K562 (cell line): Measurements from ENCODE around the gene NFATC3. TPM values are rescaled to one million over a fixed set of nuclear protein-coding genes. Genes with fewer than 3 reads are reported as not detected.

Source experiments
- ATAC-seq: fragments of 200-7000 bp; cut with Tn5 transposase; 3 replicates; pipeline ENCODE4 v1.9.1; 2020; ENCODE audit warnings: moderate library complexity
- BruUV-seq: library from RNA; stranded (reverse); fragments of 400-500 nt; replicated peaks from 2 replicates; lab custom pipeline; 2021; lab: Mats Ljungman, UMichigan
- CTCF ChIA-PET: fragments of 300-600 bp; formaldehyde crosslinking; extraction: SDS; loops from one replicate; lab custom pipeline; 2021; ENCODE audit warnings: low intra/inter-chr PET ratio; lab: Yijun Ruan, JAX
- POLR2A ChIA-PET: fragments of 300-600, 350-650 bp; sonication (Branson Sonifier 250); formaldehyde crosslinking; extraction: SDS; loops from one replicate; lab custom pipeline; 2021; ENCODE audit warnings: antibody characterized with exemption, inconsistent platforms; lab: Yijun Ruan, JAX
- DNase-seq, 4 experiments: peaks; one replicate each; pipeline versions ENCODE4 v3.0.0 to v3.0.0-alpha.2; 2011 to 2018; ENCODE audit warnings: low spot score in 3 of 4, mixed read lengths in 3 of 4; ENCODE audit errors: extremely low read depth in 1 of 4
- FAIRE-seq: peaks from 2 replicates; lab custom pipeline; 2011; peaks lifted over from hg19 to GRCh38; lab: Jason Lieb, UNC
- H2AFZ ChIP-seq: 2 replicates; pipeline ENCODE4 v1.6.0; 2011; ENCODE audit warnings: low read depth, low read length, control low read depth, inconsistent platforms
- H3K27ac ChIP-seq: fragments of 200-600 bp; 3 replicates; pipeline ENCODE4 v1.8.0; 2011; ENCODE audit warnings: low read depth, mild to moderate bottlenecking, control low read depth, inconsistent platforms, low read length, moderate library complexity, mixed read lengths; ENCODE audit errors: extremely low read depth
- H3K27me3 ChIP-seq, 2 experiments: fragments of 300-600 bp in 1 of 2; 2 replicates in 1 of 2; 3 replicates in 1 of 2; pipeline versions ENCODE4 v1.6.0 to v1.8.0; 2011; ENCODE audit warnings: inconsistent platforms in 2 of 2, low read length in 2 of 2, mild to moderate bottlenecking in 1 of 2, mixed read lengths in 1 of 2, moderate library complexity in 1 of 2; ENCODE audit not compliant: control insufficient read depth in 2 of 2, insufficient read depth in 2 of 2
- H3K36me3 ChIP-seq: fragments of 300-600 bp; 3 replicates; pipeline ENCODE4 v1.8.0; 2011; ENCODE audit warnings: mild to moderate bottlenecking, low read length, inconsistent platforms; ENCODE audit not compliant: control insufficient read depth, insufficient read depth
- H3K4me1 ChIP-seq, 2 experiments: fragments of 200-600 bp in 1 of 2; replicated peaks in 1 of 2; 2 replicates in 1 of 2; 3 replicates in 1 of 2; pipeline versions ENCODE4 v1.5.1 to v1.8.0; 2011; ENCODE audit warnings: inconsistent platforms in 2 of 2, low read length in 2 of 2, mild to moderate bottlenecking in 1 of 2, mixed read lengths in 1 of 2, moderate library complexity in 1 of 2; ENCODE audit not compliant: control insufficient read depth in 2 of 2, insufficient read depth in 2 of 2
- H3K4me2 ChIP-seq: 2 replicates; pipeline ENCODE4 v1.6.1; 2011; ENCODE audit warnings: low read length, control low read depth, inconsistent platforms, mixed read lengths; ENCODE audit not compliant: insufficient read depth
- H3K4me3 ChIP-seq: fragments of 200-600 bp; sonication (generic), shearing (Covaris generic); 2 replicates; pipeline ENCODE4 v1.5.1; 2016; ENCODE audit warnings: control low read depth, inconsistent platforms
- H3K79me2 ChIP-seq: fragments of 200-600 bp; 3 replicates; pipeline ENCODE4 v1.8.0; 2011; ENCODE audit warnings: low read length, inconsistent platforms; ENCODE audit not compliant: control insufficient read depth, insufficient read depth
- H3K9ac ChIP-seq, 2 experiments: 2 replicates each; pipeline versions ENCODE4 v1.6.0 to v1.6.1; 2011; ENCODE audit warnings: low read depth in 2 of 2, low read length in 2 of 2, control low read depth in 1 of 2, inconsistent platforms in 1 of 2, mild to moderate bottlenecking in 1 of 2, mixed read lengths in 1 of 2; ENCODE audit not compliant: insufficient read depth in 1 of 2
- H3K9me1 ChIP-seq: one replicate; pipeline ENCODE4 v1.6.0; 2011; ENCODE audit warnings: inconsistent platforms, mild to moderate bottlenecking, low read length, moderate library complexity; ENCODE audit not compliant: control insufficient read depth, insufficient read depth
- H3K9me3 ChIP-seq: replicated peaks from 2 replicates; pipeline ENCODE4 v1.5.1; 2011; ENCODE audit warnings: low read depth, low read length, inconsistent platforms; ENCODE audit not compliant: control insufficient read depth, insufficient read depth
- H4K20me1 ChIP-seq: replicated peaks from 2 replicates; pipeline ENCODE4 v1.6.1; 2011; ENCODE audit warnings: low read length, inconsistent platforms, mixed read lengths; ENCODE audit not compliant: control insufficient read depth, insufficient read depth
- CCNT2 ChIP-seq: IDR thresholded peaks from 2 replicates; pipeline ENCODE4 v1.6.1; 2011; ENCODE audit warnings: borderline replicate concordance, low read depth, mild to moderate bottlenecking, moderate library complexity, mixed read lengths, low read length; ENCODE audit not compliant: insufficient read length; ENCODE audit errors: extremely low read depth
- E2F3 ChIP-seq: fragments of 250-450 bp; sonication (Bioruptor Pico); IDR thresholded peaks from 2 replicates; pipeline ENCODE4 v1.4.0; 2020; ENCODE audit warnings: mild to moderate bottlenecking
- HCFC1 ChIP-seq: IDR thresholded peaks from 2 replicates; pipeline ENCODE4 v1.6.1; 2012; ENCODE audit warnings: low read depth, low read length, improper control_type of control experiment
- LARP7 ChIP-seq: fragments of 450-650 bp; IDR thresholded peaks from 2 replicates; pipeline ENCODE4 v1.6.1; 2016
- MTA3 ChIP-seq: fragments of 450-650 bp; formaldehyde crosslinking; IDR thresholded peaks from 2 replicates; pipeline ENCODE4 v1.6.1; 2017; ENCODE audit warnings: mild to moderate bottlenecking, borderline replicate concordance
- NBN ChIP-seq: fragments of 450-650 bp; IDR thresholded peaks from 2 replicates; pipeline ENCODE4 v1.6.1; 2016; ENCODE audit warnings: low read depth, mild to moderate bottlenecking
- NFE2 ChIP-seq: IDR thresholded peaks from 2 replicates; pipeline ENCODE4 v1.6.1; 2014; ENCODE audit warnings: antibody characterized with exemption, low read depth
- SMARCE1 ChIP-seq: fragments of 450-650 bp; IDR thresholded peaks from 2 replicates; pipeline ENCODE4 v1.7.1; 2016; ENCODE audit warnings: mild to moderate bottlenecking
- SP1 ChIP-seq: sonication (generic); formaldehyde crosslinking; IDR thresholded peaks from 2 replicates; pipeline ENCODE4 v1.8.1; 2022; ENCODE audit warnings: mild to moderate bottlenecking, missing genetic modification reagents
- SP2 ChIP-seq: IDR thresholded peaks from 2 replicates; pipeline ENCODE4 v1.6.1; 2011; ENCODE audit warnings: mild to moderate bottlenecking, low read depth, low read length, moderate library complexity; ENCODE audit not compliant: poor library complexity, severe bottlenecking; ENCODE audit errors: extremely low read depth
- SRSF3 ChIP-seq: fragments of 200-400 bp; formaldehyde crosslinking; IDR thresholded peaks from 2 replicates; pipeline ENCODE4 v1.6.1; 2016; ENCODE audit warnings: mild to moderate bottlenecking, low read length, moderate library complexity; ENCODE audit not compliant: insufficient read depth
- TCF3 ChIP-seq: sonication (generic); formaldehyde crosslinking; IDR thresholded peaks from 2 replicates; pipeline ENCODE4 v1.4.0; 2020; ENCODE audit warnings: mild to moderate bottlenecking, missing genetic modification reagents
- U2AF1 ChIP-seq: fragments of 200-400 bp; formaldehyde crosslinking; optimal IDR thresholded peaks from 2 replicates; pipeline ENCODE3; 2017; ENCODE audit warnings: mild to moderate bottlenecking, low read depth, low read length, moderate library complexity
- YY1 ChIP-seq, 3 experiments: IDR thresholded peaks; 2 replicates each; pipeline ENCODE4 v1.6.1; 2011; ENCODE audit warnings: low read length in 2 of 3, mild to moderate bottlenecking in 2 of 3, moderate library complexity in 2 of 3, borderline replicate concordance in 1 of 3, control low read depth in 1 of 3, low read depth in 1 of 3; ENCODE audit not compliant: insufficient read depth in 3 of 3, insufficient replicate concordance in 2 of 3, control insufficient read depth in 1 of 3, insufficient read length in 1 of 3; ENCODE audit errors: extremely low read depth in 1 of 3
- ZBTB7A ChIP-seq: IDR thresholded peaks from 2 replicates; pipeline ENCODE4 v1.6.1; 2011; ENCODE audit warnings: low read depth, mild to moderate bottlenecking, low read length, moderate library complexity, borderline replicate concordance; ENCODE audit not compliant: control insufficient read depth
- ZNF212 ChIP-seq: fragments of 450-650 bp; formaldehyde crosslinking; IDR thresholded peaks from 2 replicates; pipeline ENCODE4 v1.4.0; 2020; ENCODE audit warnings: mild to moderate bottlenecking
- ZNF232 ChIP-seq: sonication (generic); formaldehyde crosslinking; IDR thresholded peaks from 2 replicates; pipeline ENCODE4 v1.8.0; 2022; ENCODE audit warnings: mild to moderate bottlenecking, missing genetic modification reagents
- WGBS: fragments of 100-300 bp; shearing (Covaris generic); methylation state at CpG from one replicate; pipeline ENCODE4 v1.1.6; 2016; ENCODE audit warnings: low coverage, mixed read lengths; ENCODE audit not compliant: insufficient coverage; ENCODE audit errors: missing lambda C conversion rate; 5-methylcytosine and 5-hydroxymethylcytosine counted together
- in situ Hi-C: fragments of 300-500 bp; cut with MboI; formaldehyde crosslinking; loops from 4 replicates; pipeline ENCODE4 v1.15.0; 2018; ENCODE audit warnings: inconsistent platforms, mixed read lengths
- intact Hi-C: fragments of 100-400 bp; cut with micrococcal nuclease; formaldehyde crosslinking; loops from 2 replicates; pipeline ENCODE4 v1.14.2; 2022
- polyA plus RNA-seq, 8 experiments: library from polyadenylated mRNA; depleted of rRNA in 4 of 8; stranded (reverse) in 5 of 8; unstranded in 3 of 8; fragments of >200 nt; fragmentation: Nextera tagmentation in 2 of 8; fragmentation: Illumina TruSeq in 1 of 8; extraction: Ambion mirVana in 2 of 8; extraction: Trizol in 1 of 8; gene quantifications; 2 replicates each; pipeline versions ENCODE4 v1.2.1 to v1.2.3, GENCODE V29; 2011 to 2014; ENCODE audit warnings: inconsistent platforms in 1 of 8, missing spikeins in 1 of 8
- total RNA-seq, 7 experiments: library from RNA; depleted of rRNA in 6 of 7; stranded (reverse); fragments of >200 nt in 6 of 7; fragmentation: Illumina TruSeq in 2 of 7; extraction: Trizol in 2 of 7; gene quantifications; 2 replicates each; pipeline versions ENCODE4 v1.2.1 to v1.2.3, GENCODE V29; 2011 to 2021; ENCODE audit warnings: low replicate concordance in 1 of 7

The NFATC3 gene
- total and polyA plus RNA-seq, 9 of the 15 experiments (the other 6 are each of a cell fraction or from before 2014, with no cell fraction given) = 15.7 to 98.4 (median 59.4) TPM

GRCh38 chr16:68263559-68264127 is 178.5 kb downstream of the NFATC3 start (continued):
- TF ChIP-seq NBN (peak; percentile 59; the same call in 1 of the 2 replicates), YY1 (IDR thresholded peaks at IDR 0.05; ENCODE audit: borderline replicate concordance in 1 of 3, control insufficient read depth in 1 of 3, extremely low read depth in 1 of 3, insufficient read depth in 3 of 3, insufficient read length in 1 of 3, insufficient replicate concordance in 2 of 3, low read depth in 1 of 3, low read length in 2 of 3) (peak in 1 of 3 experiments; percentile 5), LARP7 (peak; percentile 9; the same call in 1 of the 2 replicates), SMARCE1 (0 out of 2 replicates have a peak, but pooled peaks have one; percentile 45), ZBTB7A (peak; percentile 26; the same call in 1 of the 2 replicates)
- TF ChIP-seq, all 486 proteins: peak for 16

- POLR2A ChIA-PET = interaction anchor here (0.6 to 2.0 kb wide), 22 partner anchors 9 to 494 kb away, joined by 3 to 12 read pairs (median 4); partner anchors contain the start of genes PLA2G15, PRMT7 and SLC7A6OS
- FAIRE-seq (no peak), ATAC-seq (peak; percentile 84), DNase-seq (peak; percentile 91 to 93 (median 93))
- BruUV-seq = TSS peak; percentile 64
- peaks cover 26% of the 10 kb centered on the region for H3K36me3 ChIP-seq
- WGBS = under 1% methylated on average over 48 of the region's 123 CpGs
- H3K9me3 ChIP-seq = no peaks in the 10 kb centered on the region
- H3K4me2 ChIP-seq = peak within 1 kb of the TSS; percentile 97
- H3K9me1 ChIP-seq = no peaks in the 10 kb centered on the region
- H3K4me3 ChIP-seq = peak within 1 kb of the TSS; percentile 97
- H3K79me2 ChIP-seq = peaks cover 61% of the 10 kb centered on the region
- peak within 1 kb of the TSS; percentile 99 for H2AFZ ChIP-seq
- H3K27ac ChIP-seq = peak within 1 kb of the TSS; percentile 95
- CTCF ChIA-PET = interaction anchor here (0.6 to 5.1 kb wide), 3 partner anchors 45 to 241 kb away, joined by 3 to 73 read pairs (median 5); no protein-coding TSS in a partner anchor
- in situ Hi-C loops = loop anchor here (5.0 kb wide), 1 partner anchor 63 kb away; no protein-coding TSS in a partner anchor
- intact Hi-C loops = loop anchor here (1.0 kb wide), 1 partner anchor 47 kb away; the partner anchor contains the start of gene PRMT7
- peaks cover 25% of the 10 kb centered on the region; the same call in 1 of the 2 replicates for H4K20me1 ChIP-seq
- peaks cover 20 to 28% of the 10 kb centered on the region in 2 experiments for H3K4me1 ChIP-seq
- peak within 1 kb of the TSS; percentile 90 to 99 for H3K9ac ChIP-seq
- H3K27me3 ChIP-seq = no peaks in the 10 kb centered on the region
- TF ChIP-seq NFE2 (no peak), MTA3 (peak; percentile 89; the same call in 1 of the 2 replicates), ZNF212 (CRISPR knock-in tag) (0 out of 2 replicates have a peak, but pooled peaks have one; percentile 45), E2F3 (CRISPR knock-in tag) (0 out of 2 replicates have a peak, but pooled peaks have one; percentile 55), SP2 (no peak), U2AF1 (peak; percentile 43), SRSF3 (no peak), ZNF232 (CRISPR knock-in tag) (peak; percentile 71; the same call in 1 of the 2 replicates), CCNT2 (peak; percentile 67), SP1 (CRISPR knock-in tag) (peak; percentile 78), TCF3 (CRISPR knock-in tag) (peak; percentile 17; the same call in 1 of the 2 replicates), HCFC1 (peak; percentile 29; the same call in 1 of the 2 replicates)
These were observed 179.2 kb downstream of the NFATC3 start, which contains the start of gene SLC7A6 for GRCh38 chr16:68264128-68265077. Gene SLC7A6, plus strand, starts transcription at chr16:68264526. Its CDS starts 10,201 bp downstream, at chr16:68274727.
